A549 (cell line): ENCODE data around the gene FAM240B. TPM values are rescaled to one million over a fixed set of nuclear protein-coding genes. Genes with fewer than 3 reads are reported as not detected.

ENCODE experiments used
- ATAC-seq, 2 experiments: fragments of 200-7000 bp in 1 of 2; fragments of >200 bp in 1 of 2; cut with Nextera tagmentation in 1 of 2; cut with Tn5 transposase in 1 of 2; 3 replicates each; pipeline versions ENCODE4 v1.8.0 to v1.9.1; 2018 to 2020; ENCODE audit warnings: mild to moderate bottlenecking in 1 of 2, moderate library complexity in 1 of 2
- CTCF ChIA-PET: fragments of 300-600 bp; sonication (Branson Sonifier 250); formaldehyde crosslinking; extraction: SDS; loops from one replicate; lab custom pipeline; 2021; ENCODE audit warnings: antibody characterized with exemption, inconsistent platforms; lab: Yijun Ruan, JAX
- POLR2A ChIA-PET: fragments of 350-600 bp; formaldehyde crosslinking; extraction: SDS; loops from one replicate; lab custom pipeline; 2021; ENCODE audit warnings: antibody characterized with exemption, inconsistent platforms; lab: Yijun Ruan, JAX
- DNase-seq, 2 experiments: peaks; one replicate each; pipeline versions ENCODE4 v3.0.0 to v3.0.0-alpha.2; 2011 to 2016; ENCODE audit warnings: low read depth in 1 of 2, low spot score in 1 of 2
- FAIRE-seq: peaks from 2 replicates; lab custom pipeline; 2011; peaks lifted over from hg19 to GRCh38; lab: Jason Lieb, UNC
- H3K27ac ChIP-seq, 2 experiments: fragments of >200 bp; sonication (Bioruptor Twin); formaldehyde crosslinking; 3 replicates each; pipeline ENCODE4 v1.5.1; 2016 to 2017
- H3K4me1 ChIP-seq: fragments of >200 bp; sonication (Bioruptor Twin); formaldehyde crosslinking; 3 replicates; pipeline ENCODE4 v1.6.1; 2016
- H3K4me2 ChIP-seq: fragments of >200 bp; sonication (Bioruptor Twin); formaldehyde crosslinking; 3 replicates; pipeline ENCODE4 v1.6.1; 2016
- H3K4me3 ChIP-seq: fragments of >200 bp; sonication (Bioruptor Twin); formaldehyde crosslinking; 3 replicates; pipeline ENCODE4 v1.5.1; 2016
- H3K9me3 ChIP-seq: fragments of >200 bp; sonication (Bioruptor Twin); formaldehyde crosslinking; 3 replicates; pipeline ENCODE4 v1.6.1; 2016
- CHD4 ChIP-seq: fragments of 200-600 bp; sonication (generic); IDR thresholded peaks from 2 replicates; pipeline ENCODE4 v1.6.1; 2016; ENCODE audit warnings: antibody characterized with exemption, mild to moderate bottlenecking, borderline replicate concordance
- CTCF ChIP-seq: fragments of >200 bp; sonication (Bioruptor Twin); formaldehyde crosslinking; IDR thresholded peaks from 3 replicates; pipeline ENCODE4 v1.5.1; 2016
- ESRRA ChIP-seq: fragments of 150-350 bp; IDR thresholded peaks from 2 replicates; pipeline ENCODE4 v1.6.1; 2014; ENCODE audit warnings: mild to moderate bottlenecking, low read length, borderline replicate concordance
- FOSB ChIP-seq: fragments of 250-450 bp; sonication (Bioruptor Pico); IDR thresholded peaks from 2 replicates; pipeline ENCODE4 v1.5.0; 2020; ENCODE audit warnings: mild to moderate bottlenecking, moderate library complexity
- GATA3 ChIP-seq: IDR thresholded peaks from 2 replicates; pipeline ENCODE4 v1.6.1; 2012; ENCODE audit warnings: borderline replicate concordance
- HDAC2 ChIP-seq: fragments of 200-600 bp; sonication (generic); IDR thresholded peaks from 2 replicates; pipeline ENCODE4 v1.6.1; 2016
- HEYL ChIP-seq: fragments of 250-450 bp; sonication (Bioruptor Pico); IDR thresholded peaks from 2 replicates; pipeline ENCODE4 v1.8.0; 2021; ENCODE audit warnings: mild to moderate bottlenecking, moderate library complexity
- HMGXB4 ChIP-seq: fragments of 250-450 bp; sonication (Bioruptor Pico); IDR thresholded peaks from 2 replicates; pipeline ENCODE4 v1.5.0; 2021; ENCODE audit warnings: mild to moderate bottlenecking, moderate library complexity, borderline replicate concordance
- HOXA7 ChIP-seq: fragments of 250-450 bp; sonication (Bioruptor Pico); IDR thresholded peaks from 2 replicates; pipeline ENCODE4 v1.5.0; 2020; ENCODE audit warnings: mild to moderate bottlenecking, moderate library complexity
- HOXB13 ChIP-seq: fragments of 250-450 bp; sonication (Bioruptor Pico); IDR thresholded peaks from 2 replicates; pipeline ENCODE4 v1.5.0; 2020; ENCODE audit warnings: low read depth, mild to moderate bottlenecking, moderate library complexity
- HOXB5 ChIP-seq: fragments of 250-450 bp; sonication (Bioruptor Pico); IDR thresholded peaks from 2 replicates; pipeline ENCODE4 v1.5.0; 2020; ENCODE audit warnings: mild to moderate bottlenecking, moderate library complexity
- JUNB ChIP-seq: fragments of >200 bp; sonication (Bioruptor Twin); formaldehyde crosslinking; IDR thresholded peaks from 2 replicates; pipeline ENCODE4 v1.6.1; 2016
- KDM1A ChIP-seq: fragments of 200-600 bp; sonication (generic); IDR thresholded peaks from 2 replicates; pipeline ENCODE4 v1.6.1; 2016; ENCODE audit warnings: low read depth, mild to moderate bottlenecking
- MAX ChIP-seq: IDR thresholded peaks from 2 replicates; pipeline ENCODE4 v1.6.1; 2012
- MYC ChIP-seq: IDR thresholded peaks from 2 replicates; pipeline ENCODE4 v1.6.1; 2012; ENCODE audit warnings: mild to moderate bottlenecking, inconsistent platforms, low read length, improper control_type of control experiment, borderline replicate concordance
- NR3C1 ChIP-seq: fragments of >200 bp; sonication (Bioruptor Twin); formaldehyde crosslinking; IDR thresholded peaks from 3 replicates; pipeline ENCODE4 v1.6.1; 2017
- PBX3 ChIP-seq: IDR thresholded peaks from 2 replicates; pipeline ENCODE4 v1.6.1; 2012
- PHF8 ChIP-seq: fragments of 200-600 bp; sonication (generic); IDR thresholded peaks from 2 replicates; pipeline ENCODE4 v1.6.1; 2016; ENCODE audit warnings: low read depth, mild to moderate bottlenecking, antibody characterized with exemption, moderate library complexity, borderline replicate concordance
- POLR2A ChIP-seq: IDR thresholded peaks from 2 replicates; pipeline ENCODE4 v1.6.1; 2012; ENCODE audit warnings: mild to moderate bottlenecking, low read length
- POLR2AphosphoS2 ChIP-seq: conservative IDR thresholded peaks from 2 replicates; pipeline ENCODE4 v1.6.1; 2012; ENCODE audit warnings: low read length, improper control_type of control experiment, inconsistent platforms
- RARB ChIP-seq: fragments of 250-450 bp; sonication (Bioruptor Pico); IDR thresholded peaks from 2 replicates; pipeline ENCODE4 v1.8.0; 2021; ENCODE audit warnings: mild to moderate bottlenecking, moderate library complexity
- REST ChIP-seq: fragments of 200-600 bp; sonication (generic); IDR thresholded peaks from 2 replicates; pipeline ENCODE4 v1.6.1; 2016; ENCODE audit warnings: antibody characterized with exemption, mild to moderate bottlenecking, moderate library complexity
- RNF2 ChIP-seq: fragments of 200-600 bp; sonication (generic); IDR thresholded peaks from 2 replicates; pipeline ENCODE4 v1.6.1; 2016; ENCODE audit warnings: low read depth, mild to moderate bottlenecking, antibody characterized with exemption, moderate library complexity, borderline replicate concordance
- SREBF2 ChIP-seq: fragments of 450-650 bp; IDR thresholded peaks from 2 replicates; pipeline ENCODE4 v1.6.1; 2014; ENCODE audit warnings: mild to moderate bottlenecking, moderate library complexity
- TP53 ChIP-seq: fragments of 250-450 bp; sonication (Bioruptor Pico); IDR thresholded peaks from 2 replicates; pipeline ENCODE4 v1.5.0; 2021; ENCODE audit warnings: mild to moderate bottlenecking, moderate library complexity
- ZC3H11A ChIP-seq: fragments of 450-650 bp; IDR thresholded peaks from 2 replicates; pipeline ENCODE4 v1.6.1; 2014; ENCODE audit warnings: antibody characterized with exemption, mild to moderate bottlenecking
- ZFP36 ChIP-seq: fragments of 450-650 bp; IDR thresholded peaks from 2 replicates; pipeline ENCODE4 v1.6.1; 2014; ENCODE audit warnings: borderline replicate concordance; ENCODE audit not compliant: partially characterized antibody
- WGBS: methylation state at CpG from one replicate; pipeline ENCODE4 v1.1.6; 2017; ENCODE audit errors: missing lambda C conversion rate; 5-methylcytosine and 5-hydroxymethylcytosine counted together
- polyA plus RNA-seq, 4 experiments: library from polyadenylated mRNA; depleted of rRNA in 3 of 4; stranded (reverse); fragments of >200 nt; fragmentation: RNase III in 1 of 4; extraction: RNeasy Plus Mini Kit Qiagen cat#74134 plus additional on column Dnase treatment in 1 of 4; gene quantifications; 2 replicates in 3 of 4; 3 replicates in 1 of 4; pipeline ENCODE4 v1.2.3, GENCODE V29; 2011 to 2017

FAM240B gene
- polyA plus RNA-seq, 2 of the 4 experiments (the other 2 are of a cell fraction), result not detected

GRCh38 chr9:38756702-38757101 lies 36.8 kb upstream of the FAM240B start:
- WGBS, result 56% methylated on average over 1 of the region's 1 CpG
- TF ChIP-seq NR3C1 (no peak), REST (no peak), TP53 (CRISPR knock-in tag) (no peak), HEYL (CRISPR knock-in tag) (no peak), CHD4 (no peak), HMGXB4 (no peak), ESRRA (no peak), ZFP36 (no peak), PHF8 (no peak)
- ATAC-seq (no peak), FAIRE-seq (no peak), DNase-seq (no peak)
- ChIA-PET POLR2A (no interaction called here), CTCF (no interaction called here)
- H3K4me1 ChIP-seq, result no peaks in the 10 kb centered on the region
- H3K4me2 ChIP-seq, result no peak overlapping the region
- no peak overlapping the region for H3K4me3 ChIP-seq
- H3K9me3 ChIP-seq, result no peaks in the 10 kb centered on the region
- no peak overlapping the region for H3K27ac ChIP-seq

- TF ChIP-seq SREBF2 (no peak), NR3C1 (no peak), HOXB5 (CRISPR knock-in tag) (no peak), POLR2AphosphoS2 (no peak), POLR2A (no peak), HOXA7 (CRISPR knock-in tag) (no peak), ZC3H11A (no peak), KDM1A (no peak)
- DNase-seq, result no peak
- POLR2A ChIA-PET, result no interaction called here
- no peaks in the 10 kb centered on the region for H3K4me1 ChIP-seq
- no peak overlapping the region for H3K4me3 ChIP-seq
- no peak overlapping the region for H3K27ac ChIP-seq
- CTCF ChIA-PET, result no interaction called here
- no peak for ATAC-seq
- WGBS, result 96% methylated on average over 1 of the region's 1 CpG
- H3K4me2 ChIP-seq, result no peak overlapping the region
- H3K9me3 ChIP-seq, result no peaks in the 10 kb centered on the region
- FAIRE-seq, result no peak
These were observed 28.0 kb upstream of the FAM240B start for GRCh38 chr9:38747941-38748340.

GRCh38 chr9:38747067-38747466 lies 27.1 kb upstream of the FAM240B start:
- Histone ChIP-seq H3K4me3 (no peak overlapping the region), H3K4me1 (no peaks in the 10 kb centered on the region), H3K9me3 (no peaks in the 10 kb centered on the region), H3K27ac (no peak overlapping the region), H3K4me2 (no peak overlapping the region)
- no peak for FAIRE-seq
- DNase-seq, result no peak
- CTCF ChIA-PET, result no interaction called here
- POLR2A ChIA-PET, result no interaction called here
- 74% methylated on average over 8 of the region's 8 CpGs for WGBS
- no peak for ATAC-seq
- TF ChIP-seq HEYL (CRISPR knock-in tag) (no peak), PBX3 (no peak), RNF2 (no peak), RARB (CRISPR knock-in tag) (no peak), HOXB13 (CRISPR knock-in tag) (no peak), HDAC2 (no peak), CTCF (no peak), GATA3 (no peak), FOSB (CRISPR knock-in tag) (no peak), MYC (no peak), ZFP36 (no peak), HMGXB4 (no peak), JUNB (no peak), MAX (no peak)
